ENCODE measurements around the gene EEIG1.

EEIG1 gene

GRCh38 chr9:127974001-127974768, 6.6 kb downstream of the EEIG1 start:
- DNase-seq, result no peak

- DNase-seq, result no peak
Observed at GRCh38 chr9:127973169-127974000, 7.4 kb downstream of the EEIG1 start.

GRCh38 chr9:127972236-127972871, 8.4 kb downstream of the EEIG1 start:
- DNase-seq, result no peak

GRCh38 chr9:127971357-127972235, 9.2 kb downstream of the EEIG1 start:
- no peak for DNase-seq

- peak; percentile 59 to 60 for DNase-seq
Observed at GRCh38 chr9:127970401-127971313, 10.1 kb downstream of the EEIG1 start.

- DNase-seq, result no peak
Observed at GRCh38 chr9:127968700-127969383, 11.9 kb downstream of the EEIG1 start.

- no peak for DNase-seq
Observed at GRCh38 chr9:127968042-127968441, 12.7 kb downstream of the EEIG1 start.

GRCh38 chr9:127967151-127967809, 13.5 kb downstream of the EEIG1 start:
- no peak for DNase-seq

- no peak for DNase-seq
Observed at GRCh38 chr9:127966416-127967150, 14.2 kb downstream of the EEIG1 start.

- DNase-seq, result no peak
Observed at GRCh38 chr9:127965953-127966352, 14.8 kb downstream of the EEIG1 start.

GRCh38 chr9:127963359-127964064, 17.3 kb downstream of the EEIG1 start:
- no peak for DNase-seq

GRCh38 chr9:127963041-127963358, 17.8 kb downstream of the EEIG1 start:
- DNase-seq, result no peak

- no peak for DNase-seq
Observed at GRCh38 chr9:127962278-127962677, 18.5 kb downstream of the EEIG1 start.

- DNase-seq, result no peak
Observed at GRCh38 chr9:127961613-127962155, 19.1 kb downstream of the EEIG1 start.

GRCh38 chr9:127961155-127961490, 19.7 kb downstream of the EEIG1 start:
- no peak for DNase-seq

GRCh38 chr9:127960410-127961154, 20.2 kb downstream of the EEIG1 start:
- DNase-seq, result no peak

- no peak for DNase-seq
Observed at GRCh38 chr9:127959841-127960409, 20.9 kb downstream of the EEIG1 start.

- no peak for DNase-seq
Observed at GRCh38 chr9:127959398-127959797, 21.4 kb downstream of the EEIG1 start.

Measured in stimulated activated CD4-positive, alpha-beta T cell treated with anti-CD3 and anti-CD28 coated beads, Interleukin-2, amount 100 ng/mL, for 48 hours (primary cell).